Upper lobe of left lung (tissue), 6 donors: Measurements from ENCODE around the gene VAV1. TPM values are rescaled to one million over a fixed set of nuclear protein-coding genes. Genes with fewer than 3 reads are reported as not detected.

ENCODE experiments used
- ATAC-seq, 2 donors: fragments of 200-7000 bp; cut with Tn5 transposase; one replicate each; pipeline ENCODE4 v1.9.1; 2022; ENCODE audit warnings: mild to moderate bottlenecking in 2 of 2, moderate library complexity in 2 of 2; ENCODE audit not compliant: low FRiP score in 2 of 2
- DNase-seq, 2 donors: peaks; one replicate each; pipeline ENCODE4 v3.0.0-alpha.2; 2019 to 2020
- H3K27ac ChIP-seq, 4 donors: fragments of 200-600 bp; sonication (generic); one replicate each; pipeline ENCODE4 v1.5.1; 2016 to 2019
- H3K27me3 ChIP-seq, 4 donors: fragments of 200-600 bp; sonication (generic); one replicate each; pipeline ENCODE4 v1.5.1; 2017 to 2019
- H3K36me3 ChIP-seq, 4 donors: fragments of 200-600 bp; sonication (generic); one replicate each; pipeline ENCODE4 v1.5.1; 2016 to 2019
- H3K4me1 ChIP-seq, 4 donors: fragments of 200-600 bp; sonication (generic); one replicate each; pipeline ENCODE4 v1.5.1; 2018 to 2019
- H3K4me3 ChIP-seq, 4 donors: fragments of 200-600 bp; sonication (generic); one replicate each; pipeline ENCODE4 v1.5.1; 2017 to 2019; ENCODE audit warnings: mild to moderate bottlenecking in 2 of 4, moderate library complexity in 1 of 4
- H3K9me3 ChIP-seq, 4 donors: fragments of 200-600 bp; sonication (generic); one replicate each; pipeline ENCODE4 v1.5.1; 2018 to 2019
- EP300 ChIP-seq, 4 donors: sonication (generic); formaldehyde crosslinking; IDR thresholded peaks; one replicate each; pipeline ENCODE4 v1.5.1; 2017; ENCODE audit warnings: antibody characterized with exemption in 4 of 4, control low read depth in 2 of 4
- POLR2A ChIP-seq, 4 donors: fragments of 450-650 bp; IDR thresholded peaks; one replicate each; pipeline ENCODE4 v1.5.1; 2016 to 2017; ENCODE audit warnings: antibody characterized with exemption in 4 of 4, mild to moderate bottlenecking in 2 of 4
- POLR2AphosphoS5 ChIP-seq, 2 donors: sonication (generic); formaldehyde crosslinking; IDR thresholded peaks; one replicate each; pipeline ENCODE4 v1.5.1; 2017; ENCODE audit warnings: antibody characterized with exemption in 2 of 2
- WGBS, 2 donors: methylation state at CpG; one replicate each; pipeline ENCODE4 v1.1.5; 2017 to 2018; 5-methylcytosine and 5-hydroxymethylcytosine counted together
- total RNA-seq, 6 donors: library from RNA; depleted of rRNA in 4 of 6; stranded (reverse); fragments of >200 nt in 4 of 6; gene quantifications; one replicate each; pipeline versions ENCODE4 v1.1.0 to v1.2.1, GENCODE V29; 2016 to 2021
- TF ChIP-seq, protein P1 (sequence below), 6 experiments: fragments of 450-650 bp in 4 of 6; fragments of 200-600 bp in 2 of 6; sonication (generic) in 2 of 6; IDR thresholded peaks; one replicate each; pipeline ENCODE4 v1.5.1; 2016 to 2019; ENCODE audit warnings: antibody characterized with exemption in 6 of 6
- donor health status: DM: no; HTN: no; CAD: no; lungs with moderate emphysema.
- donor health status: DM: no; HTN: yes; CAD: no; lungs with severe emphysema.

VAV1 gene
- total RNA-seq, 6 donors from 2014 or later = 13.9 to 53.4 (median 24.1) TPM

DNA sequence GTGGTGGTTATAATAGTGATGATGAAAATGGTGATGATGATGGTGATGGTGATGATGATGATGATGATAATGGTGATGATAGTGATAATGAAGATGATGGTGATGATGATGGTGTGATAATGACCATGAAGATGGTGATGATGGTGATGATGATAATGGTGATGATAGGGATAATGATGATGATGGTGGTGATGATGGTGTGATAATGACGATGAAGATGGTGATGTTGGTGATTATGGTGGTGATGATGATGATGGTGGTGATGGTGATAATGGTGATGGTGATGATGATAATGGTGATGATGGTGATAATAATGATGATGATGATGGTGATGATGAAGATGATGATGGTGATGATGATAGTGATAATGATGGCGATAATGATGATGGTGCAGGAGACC, 116.5 kb downstream of the VAV1 start:
- Histone ChIP-seq H3K36me3 (no peaks in the 10 kb centered on the region), H3K4me3 (no peak overlapping the region), H3K27me3 (no peaks in the 10 kb centered on the region), H3K27ac (no peak overlapping the region), H3K9me3 (peaks cover 0 to 8% (median 0%) of the 10 kb centered on the region in 4 donors), H3K4me1 (no peaks in the 10 kb centered on the region)
- no peak for ATAC-seq
- DNase-seq = no peak
- 93 to 100% methylated on average over 2 of the region's 2 CpGs for WGBS, 2 donors
- TF ChIP-seq, protein P1, sequence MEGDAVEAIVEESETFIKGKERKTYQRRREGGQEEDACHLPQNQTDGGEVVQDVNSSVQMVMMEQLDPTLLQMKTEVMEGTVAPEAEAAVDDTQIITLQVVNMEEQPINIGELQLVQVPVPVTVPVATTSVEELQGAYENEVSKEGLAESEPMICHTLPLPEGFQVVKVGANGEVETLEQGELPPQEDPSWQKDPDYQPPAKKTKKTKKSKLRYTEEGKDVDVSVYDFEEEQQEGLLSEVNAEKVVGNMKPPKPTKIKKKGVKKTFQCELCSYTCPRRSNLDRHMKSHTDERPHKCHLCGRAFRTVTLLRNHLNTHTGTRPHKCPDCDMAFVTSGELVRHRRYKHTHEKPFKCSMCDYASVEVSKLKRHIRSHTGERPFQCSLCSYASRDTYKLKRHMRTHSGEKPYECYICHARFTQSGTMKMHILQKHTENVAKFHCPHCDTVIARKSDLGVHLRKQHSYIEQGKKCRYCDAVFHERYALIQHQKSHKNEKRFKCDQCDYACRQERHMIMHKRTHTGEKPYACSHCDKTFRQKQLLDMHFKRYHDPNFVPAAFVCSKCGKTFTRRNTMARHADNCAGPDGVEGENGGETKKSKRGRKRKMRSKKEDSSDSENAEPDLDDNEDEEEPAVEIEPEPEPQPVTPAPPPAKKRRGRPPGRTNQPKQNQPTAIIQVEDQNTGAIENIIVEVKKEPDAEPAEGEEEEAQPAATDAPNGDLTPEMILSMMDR (IDR thresholded peaks at IDR 0.05) = no peak
- no peak for TF ChIP-seq POLR2AphosphoS5 (IDR thresholded peaks at IDR 0.05)
- no peak for TF ChIP-seq POLR2A (IDR thresholded peaks at IDR 0.05)
- no peak for TF ChIP-seq EP300 (IDR thresholded peaks at IDR 0.05)

DNA sequence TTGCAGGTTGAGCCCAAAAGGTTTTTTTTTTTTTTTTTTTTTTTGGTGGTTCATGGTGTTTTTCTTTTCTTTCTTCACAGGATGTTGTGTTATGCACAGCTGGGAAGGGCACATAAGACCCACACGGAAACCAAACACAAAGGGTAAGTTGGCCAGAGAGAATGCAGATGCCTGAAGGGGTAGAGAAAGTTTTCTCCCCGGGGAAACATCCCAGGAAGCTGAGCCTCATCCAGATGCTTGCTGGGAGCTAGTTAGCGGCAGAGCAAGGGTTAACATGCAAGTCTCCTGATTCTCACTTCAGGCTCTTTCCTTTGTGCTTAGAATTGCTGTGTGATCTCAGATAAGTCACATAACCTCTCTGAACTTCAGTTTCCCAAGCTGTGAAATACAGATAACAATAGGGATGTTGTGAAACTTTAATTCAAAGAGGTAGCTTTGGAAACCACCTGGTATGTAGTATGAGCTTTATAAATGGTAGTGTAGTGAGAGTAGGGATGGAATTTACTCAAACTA, 117.9 kb downstream of the VAV1 start:
- peaks cover 0 to 8% (median 0%) of the 10 kb centered on the region in 4 donors for H3K9me3 ChIP-seq
- no peak for DNase-seq
- H3K27me3 ChIP-seq = no peaks in the 10 kb centered on the region
- no peaks in the 10 kb centered on the region for H3K4me1 ChIP-seq
- WGBS, 2 donors = 47 to 49% methylated on average over 3 of the region's 3 CpGs
- no peaks in the 10 kb centered on the region for H3K36me3 ChIP-seq
- TF ChIP-seq POLR2AphosphoS5 (IDR thresholded peaks at IDR 0.05) (no peak), POLR2A (IDR thresholded peaks at IDR 0.05) (no peak), EP300 (IDR thresholded peaks at IDR 0.05) (no peak)
- TF ChIP-seq, protein P1 (IDR thresholded peaks at IDR 0.05) = no peak
- H3K27ac ChIP-seq = peak overlapping the region in 1 of 4 donors; percentile 21
- no peak overlapping the region for H3K4me3 ChIP-seq
- ATAC-seq = no peak

DNA sequence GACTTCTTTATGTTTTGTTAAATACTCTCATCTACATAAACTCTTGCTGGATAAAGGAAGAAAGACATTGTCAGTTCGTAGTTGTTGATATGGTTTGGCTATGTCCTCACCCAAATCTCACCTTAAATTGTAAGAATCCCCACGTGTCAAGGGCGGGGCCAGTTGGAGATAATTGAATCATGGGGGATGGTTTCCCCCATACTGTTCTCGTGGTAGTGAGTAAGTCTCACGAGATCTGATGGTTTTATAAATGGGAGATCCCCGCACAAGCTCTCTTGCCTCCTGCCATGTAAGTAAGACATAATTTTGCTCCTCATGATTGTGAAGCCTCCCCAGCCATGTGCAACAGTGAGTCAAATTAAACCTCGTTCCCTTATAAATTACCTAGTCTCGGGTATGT, 118.4 kb downstream of the VAV1 start:
- DNase-seq = no peak
- Histone ChIP-seq H3K9me3 (peaks cover 0 to 8% (median 0%) of the 10 kb centered on the region in 4 donors), H3K27ac (peak overlapping the region in 1 of 4 donors; percentile 21), H3K36me3 (no peaks in the 10 kb centered on the region), H3K4me3 (no peak overlapping the region), H3K27me3 (no peaks in the 10 kb centered on the region), H3K4me1 (no peaks in the 10 kb centered on the region)
- TF ChIP-seq POLR2A (IDR thresholded peaks at IDR 0.05) (no peak), EP300 (IDR thresholded peaks at IDR 0.05) (no peak), POLR2AphosphoS5 (IDR thresholded peaks at IDR 0.05) (no peak)
- TF ChIP-seq, protein P1 (IDR thresholded peaks at IDR 0.05) = no peak
- no peak for ATAC-seq
- 65 to 70% methylated on average over 8 of the region's 8 CpGs for WGBS, 2 donors

DNA sequence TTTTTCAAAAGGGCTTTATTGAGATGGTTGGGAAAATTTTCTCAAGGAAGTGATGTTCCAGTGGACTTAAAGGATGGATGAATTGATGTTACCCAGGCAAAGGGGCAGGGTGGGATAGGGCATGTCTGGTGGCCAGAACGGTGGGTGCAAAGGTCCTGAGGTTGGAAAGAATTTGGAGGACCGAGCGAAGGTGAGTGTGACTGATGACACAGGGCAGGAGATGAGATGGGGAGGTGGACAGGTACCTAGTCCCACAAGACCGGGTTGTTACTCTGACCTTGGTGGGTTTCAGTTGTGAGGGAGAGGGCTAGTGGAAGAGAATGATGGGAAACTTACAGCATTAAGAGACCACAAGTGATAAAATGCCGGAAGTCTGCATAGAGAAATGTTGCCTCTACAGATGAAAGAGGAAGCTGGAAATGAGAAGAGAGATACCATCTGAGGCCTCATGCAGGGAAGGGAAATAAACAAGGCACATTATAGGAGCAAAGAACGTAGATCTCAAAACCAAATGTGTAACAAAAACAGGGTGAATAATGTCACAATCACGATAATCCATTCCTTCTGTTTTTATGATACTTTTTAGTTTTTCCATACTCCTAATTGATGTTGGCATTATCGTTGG, 119.4 kb downstream of the VAV1 start:
- ATAC-seq (peak in 1 of 2 donors; percentile 39), DNase-seq (no peak)
- WGBS, 2 donors = 47 to 60% methylated on average over 8 of the region's 8 CpGs
- Histone ChIP-seq H3K27me3 (no peaks in the 10 kb centered on the region), H3K4me1 (no peaks in the 10 kb centered on the region), H3K36me3 (no peaks in the 10 kb centered on the region), H3K4me3 (no peak overlapping the region), H3K9me3 (peaks cover 0 to 8% (median 2%) of the 10 kb centered on the region in 4 donors), H3K27ac (peak overlapping the region in 3 of 4 donors; percentile 32 to 46 (median 35))
- TF ChIP-seq POLR2AphosphoS5 (IDR thresholded peaks at IDR 0.05) (no peak), EP300 (IDR thresholded peaks at IDR 0.05) (no peak), POLR2A (IDR thresholded peaks at IDR 0.05) (no peak)
- TF ChIP-seq, protein P1 (IDR thresholded peaks at IDR 0.05) = no peak

DNA sequence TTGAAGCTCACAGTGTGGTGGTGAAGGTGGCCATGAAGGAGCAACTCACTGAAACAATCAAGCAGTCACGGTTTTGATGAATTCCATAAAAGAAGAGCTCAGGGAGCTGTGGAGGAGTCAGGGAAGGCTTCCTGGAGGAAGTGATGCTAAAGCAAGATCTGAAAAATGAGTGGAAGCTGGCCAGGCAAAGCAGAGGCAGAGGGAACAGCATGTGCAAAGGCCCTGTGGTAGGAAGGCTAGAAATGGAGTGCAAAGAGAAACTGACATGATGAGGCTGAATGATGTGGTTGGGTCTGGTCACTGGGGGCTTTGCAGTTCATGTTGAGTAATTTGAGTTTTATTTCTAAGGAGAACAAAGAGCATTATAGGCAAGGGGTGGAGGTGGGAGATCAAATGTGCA, 121.8 kb downstream of the VAV1 start:
- Histone ChIP-seq H3K36me3 (no peaks in the 10 kb centered on the region), H3K9me3 (peaks cover 0 to 4% (median 0%) of the 10 kb centered on the region in 4 donors), H3K4me3 (no peak overlapping the region), H3K27ac (no peak overlapping the region), H3K27me3 (no peaks in the 10 kb centered on the region), H3K4me1 (no peaks in the 10 kb centered on the region)
- 70 to 100% methylated on average over 1 of the region's 1 CpG for WGBS, 2 donors
- TF ChIP-seq POLR2AphosphoS5 (IDR thresholded peaks at IDR 0.05) = no peak
- TF ChIP-seq EP300 (IDR thresholded peaks at IDR 0.05) = no peak
- TF ChIP-seq, protein P1 (IDR thresholded peaks at IDR 0.05) = no peak
- TF ChIP-seq POLR2A (IDR thresholded peaks at IDR 0.05) = no peak
- ATAC-seq (no peak), DNase-seq (no peak)
